LNCaP clone FGC (cell line): ENCODE measurements around the gene PCDH1.
A peak's percentile ranks its signal among the peaks of the same experiment; 100 is the strongest.

Experiments used
- DNase-seq: peaks from one replicate; pipeline ENCODE4 v3.0.0-alpha.2; 2011; ENCODE audit warnings: low read depth
- H3K4me3 ChIP-seq: 2 replicates; pipeline ENCODE4 v1.5.1; 2011; ENCODE audit warnings: mild to moderate bottlenecking, low read depth, low read length, control low read depth
- TF ChIP-seq, protein P1 (sequence below): IDR thresholded peaks from 2 replicates; pipeline ENCODE4 v1.5.1; 2012; ENCODE audit warnings: mild to moderate bottlenecking; ENCODE audit not compliant: control insufficient read depth, insufficient read depth; ENCODE audit errors: extremely low read depth

PCDH1 gene

DNA sequence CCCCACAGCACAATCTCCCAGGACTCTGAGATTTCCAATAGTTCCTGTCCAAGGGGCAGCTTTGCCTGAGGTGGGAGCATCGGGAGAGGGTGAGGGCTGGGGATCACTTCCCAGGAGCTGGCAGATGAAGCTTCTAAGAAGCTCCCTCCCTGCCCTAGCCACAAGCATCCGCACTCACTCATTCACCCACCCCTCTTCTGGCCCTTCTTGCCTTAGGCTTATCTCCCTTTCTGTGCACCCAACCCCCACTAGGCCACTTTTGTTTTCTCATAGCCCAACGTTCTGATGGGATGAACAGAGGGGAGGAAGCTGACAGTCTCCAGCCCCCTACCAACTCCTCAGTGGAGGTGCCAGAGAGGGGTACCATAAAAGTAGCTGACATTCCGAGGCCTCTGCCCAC, 3.7 kb upstream of the PCDH1 start:
- no peak overlapping the region for H3K4me3 ChIP-seq
- TF ChIP-seq, protein P1, sequence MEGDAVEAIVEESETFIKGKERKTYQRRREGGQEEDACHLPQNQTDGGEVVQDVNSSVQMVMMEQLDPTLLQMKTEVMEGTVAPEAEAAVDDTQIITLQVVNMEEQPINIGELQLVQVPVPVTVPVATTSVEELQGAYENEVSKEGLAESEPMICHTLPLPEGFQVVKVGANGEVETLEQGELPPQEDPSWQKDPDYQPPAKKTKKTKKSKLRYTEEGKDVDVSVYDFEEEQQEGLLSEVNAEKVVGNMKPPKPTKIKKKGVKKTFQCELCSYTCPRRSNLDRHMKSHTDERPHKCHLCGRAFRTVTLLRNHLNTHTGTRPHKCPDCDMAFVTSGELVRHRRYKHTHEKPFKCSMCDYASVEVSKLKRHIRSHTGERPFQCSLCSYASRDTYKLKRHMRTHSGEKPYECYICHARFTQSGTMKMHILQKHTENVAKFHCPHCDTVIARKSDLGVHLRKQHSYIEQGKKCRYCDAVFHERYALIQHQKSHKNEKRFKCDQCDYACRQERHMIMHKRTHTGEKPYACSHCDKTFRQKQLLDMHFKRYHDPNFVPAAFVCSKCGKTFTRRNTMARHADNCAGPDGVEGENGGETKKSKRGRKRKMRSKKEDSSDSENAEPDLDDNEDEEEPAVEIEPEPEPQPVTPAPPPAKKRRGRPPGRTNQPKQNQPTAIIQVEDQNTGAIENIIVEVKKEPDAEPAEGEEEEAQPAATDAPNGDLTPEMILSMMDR: no peak
- no peak for DNase-seq

GRCh38 chr5:141880961-141881801, 3.0 kb upstream of the PCDH1 start:
- no peak for DNase-seq
- no peak overlapping the region for H3K4me3 ChIP-seq
- TF ChIP-seq, protein P1: no peak

DNA sequence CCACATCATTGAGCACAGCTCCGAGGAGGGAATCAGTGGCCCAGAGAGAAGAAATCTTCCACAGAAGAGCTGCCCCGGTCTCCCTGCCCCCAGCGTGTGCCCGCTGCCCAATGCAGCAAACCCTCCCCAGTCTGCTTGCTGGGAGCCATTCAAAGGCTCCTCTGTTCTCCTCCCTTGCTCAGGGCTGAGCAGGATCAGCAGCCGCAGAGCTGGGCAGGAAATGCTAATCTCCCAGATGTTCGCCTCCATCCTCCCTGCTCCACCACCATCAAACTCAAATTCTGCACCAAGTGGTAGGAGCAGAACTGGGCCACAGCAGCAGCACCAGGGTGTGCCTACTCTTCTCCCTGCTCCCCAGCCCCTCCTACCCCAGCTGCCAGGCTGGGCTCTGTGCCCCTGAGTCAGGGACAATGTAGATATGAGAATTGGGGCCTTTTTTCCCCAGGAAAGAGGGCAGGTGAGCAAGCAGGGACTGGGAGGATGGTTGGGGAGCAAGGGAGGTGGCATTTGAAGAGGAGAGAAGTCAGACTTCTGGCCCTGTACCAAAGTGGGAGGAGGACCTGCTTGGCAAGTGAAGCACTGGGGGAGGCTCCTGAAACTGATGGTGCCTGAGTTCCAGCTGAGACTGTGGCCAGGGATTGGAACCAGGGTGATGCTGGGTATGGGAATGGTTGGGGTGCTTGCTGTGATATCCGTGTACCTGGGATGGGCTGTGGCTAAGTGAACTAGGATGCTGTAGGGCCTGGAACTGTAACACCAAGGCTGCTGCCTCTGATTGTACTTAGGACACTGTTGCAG, 1.9 kb upstream of the PCDH1 start:
- H3K4me3 ChIP-seq: no peak overlapping the region
- TF ChIP-seq, protein P1: no peak
- no peak for DNase-seq

DNA sequence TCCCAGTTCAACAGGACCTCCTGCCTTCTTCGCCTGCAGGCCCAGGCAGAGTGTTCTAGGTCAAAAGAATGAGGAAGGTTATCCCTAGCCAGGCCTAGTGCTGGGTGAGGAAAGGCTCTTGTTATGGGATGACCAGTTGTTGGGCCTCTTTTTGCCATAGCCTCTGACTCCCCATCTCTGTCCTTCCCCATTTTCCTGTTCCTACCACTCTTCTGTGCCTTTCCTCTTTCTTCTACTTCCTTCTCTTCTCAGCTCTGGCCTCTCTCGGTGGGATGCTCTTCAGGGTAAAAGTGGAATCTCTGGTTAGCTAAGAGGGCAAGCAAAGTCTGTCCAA, 1.2 kb upstream of the PCDH1 start:
- TF ChIP-seq, protein P1: no peak
- DNase-seq: no peak
- no peak overlapping the region for H3K4me3 ChIP-seq

DNA sequence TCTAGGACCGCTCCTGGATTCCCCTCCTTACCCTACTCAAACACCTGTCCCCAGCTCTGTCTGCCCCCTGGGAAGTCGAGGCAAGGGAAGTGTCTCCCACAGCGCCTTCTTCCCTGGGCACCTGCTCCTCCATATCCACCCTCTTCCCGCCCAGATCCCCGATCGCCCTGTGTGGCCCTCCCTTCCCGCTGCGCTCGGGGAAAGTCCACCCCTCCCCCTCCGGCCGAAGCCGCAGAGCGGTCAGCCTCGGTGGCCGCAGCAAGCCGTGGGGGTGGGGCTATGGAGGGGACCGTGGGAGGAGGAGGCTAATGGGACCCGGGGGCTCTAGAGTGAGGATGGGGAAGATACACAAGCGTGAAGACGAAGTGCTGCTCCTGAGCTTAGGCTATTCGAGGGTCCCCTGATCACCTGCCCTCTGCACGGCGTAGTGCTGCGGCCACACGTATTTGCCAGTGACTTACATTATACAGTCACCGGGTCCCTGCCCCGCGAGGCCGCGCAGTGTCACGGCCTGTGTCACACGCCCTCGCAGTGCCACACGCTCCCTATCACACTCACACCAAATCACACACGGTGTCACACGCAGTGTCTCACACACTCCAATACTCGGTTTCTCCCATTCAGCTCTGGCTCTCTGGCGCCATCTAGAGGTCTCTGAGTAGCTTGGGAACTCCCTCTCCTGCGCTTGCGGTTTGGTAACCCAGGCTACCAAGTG, 658 bp upstream of the PCDH1 start:
- H3K4me3 ChIP-seq: peak overlapping the region; percentile 61
- TF ChIP-seq, protein P1: peak; percentile 95
- peak; percentile 77 for DNase-seq

GRCh38 chr5:141877356-141878185, 639 bp downstream of the PCDH1 start:
- no peak for DNase-seq
- TF ChIP-seq, protein P1: no peak
- peak overlapping the region; percentile 73 for H3K4me3 ChIP-seq
